Measurements from ENCODE around the gene MTRF1L.

DNA sequence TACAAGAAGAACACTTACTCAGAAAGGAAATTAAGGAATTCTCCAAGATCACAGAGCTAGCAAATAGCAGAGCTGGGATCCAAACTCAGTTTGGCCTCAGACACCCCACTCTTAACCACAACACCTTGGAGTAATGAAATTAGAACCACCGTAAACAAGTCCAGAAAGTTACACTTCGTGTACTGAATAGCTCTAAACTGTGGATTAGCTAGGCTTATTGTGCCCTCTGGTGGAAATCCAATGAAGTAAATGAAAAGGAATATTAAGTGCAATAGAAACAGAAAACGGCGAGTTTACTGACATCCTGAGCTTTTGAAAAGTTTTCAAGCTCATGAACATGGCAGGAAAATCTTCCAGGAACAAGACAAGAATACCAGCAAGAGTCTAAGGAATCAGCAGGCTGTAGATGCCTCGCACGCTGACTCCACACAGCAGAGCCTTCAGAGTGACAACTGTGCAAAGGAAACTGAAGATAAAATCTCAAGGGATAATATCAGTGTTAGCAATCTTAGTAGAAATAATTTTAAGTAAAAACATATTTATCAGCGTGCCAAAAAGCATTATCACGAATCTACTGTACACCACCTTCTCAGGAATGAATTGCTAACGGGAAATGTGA lies 54.2 kb downstream of the MTRF1L start:
- TF ChIP-seq, protein P1, sequence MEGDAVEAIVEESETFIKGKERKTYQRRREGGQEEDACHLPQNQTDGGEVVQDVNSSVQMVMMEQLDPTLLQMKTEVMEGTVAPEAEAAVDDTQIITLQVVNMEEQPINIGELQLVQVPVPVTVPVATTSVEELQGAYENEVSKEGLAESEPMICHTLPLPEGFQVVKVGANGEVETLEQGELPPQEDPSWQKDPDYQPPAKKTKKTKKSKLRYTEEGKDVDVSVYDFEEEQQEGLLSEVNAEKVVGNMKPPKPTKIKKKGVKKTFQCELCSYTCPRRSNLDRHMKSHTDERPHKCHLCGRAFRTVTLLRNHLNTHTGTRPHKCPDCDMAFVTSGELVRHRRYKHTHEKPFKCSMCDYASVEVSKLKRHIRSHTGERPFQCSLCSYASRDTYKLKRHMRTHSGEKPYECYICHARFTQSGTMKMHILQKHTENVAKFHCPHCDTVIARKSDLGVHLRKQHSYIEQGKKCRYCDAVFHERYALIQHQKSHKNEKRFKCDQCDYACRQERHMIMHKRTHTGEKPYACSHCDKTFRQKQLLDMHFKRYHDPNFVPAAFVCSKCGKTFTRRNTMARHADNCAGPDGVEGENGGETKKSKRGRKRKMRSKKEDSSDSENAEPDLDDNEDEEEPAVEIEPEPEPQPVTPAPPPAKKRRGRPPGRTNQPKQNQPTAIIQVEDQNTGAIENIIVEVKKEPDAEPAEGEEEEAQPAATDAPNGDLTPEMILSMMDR (conservative IDR thresholded peaks at IDR 0.05 in 1 of 2, IDR thresholded peaks at IDR 0.05 in 1 of 2; ENCODE audit: low read depth in 1 of 2, low read length in 2 of 2) = peak; percentile 62 to 70
- no peak for TF ChIP-seq EZH2 (IDR thresholded peaks at IDR 0.05; ENCODE audit: low read length, missing control alignments)
